ENCODE results near the gene MIEF2.
A peak's percentile ranks its signal among the peaks of the same experiment; 100 is the strongest.

MIEF2 gene

GRCh38 chr17:18256776-18257175, 3.7 kb upstream of the MIEF2 start:
- DNase-seq = no peak
- ATAC-seq = no peak

GRCh38 chr17:18257268-18257981, 3.0 kb upstream of the MIEF2 start:
- peak; percentile 38 for DNase-seq
- no peak for ATAC-seq

GRCh38 chr17:18257982-18258355, 2.5 kb upstream of the MIEF2 start:
- DNase-seq = peak; percentile 69
- ATAC-seq = peak; percentile 35

- ATAC-seq (peak; percentile 41), DNase-seq (peak; percentile 70)
These were observed 2.0 kb upstream of the MIEF2 start, which contains the start of gene FLII for GRCh38 chr17:18258356-18259038. Gene FLII, minus strand, starts transcription at chr17:18258738. Its CDS starts 48 bp downstream, at chr17:18258690.

- no peak for ATAC-seq
- DNase-seq = no peak
These were observed 686 bp upstream of the MIEF2 start for GRCh38 chr17:18259621-18260331.

GRCh38 chr17:18261146-18261515, 669 bp downstream of the MIEF2 start:
- DNase-seq = peak; percentile 57
- no peak for ATAC-seq

- ATAC-seq = no peak
- DNase-seq = no peak
These were observed 1.2 kb downstream of the MIEF2 start for GRCh38 chr17:18261659-18262058.

GRCh38 chr17:18262111-18262510, 1.6 kb downstream of the MIEF2 start:
- ATAC-seq (no peak), DNase-seq (no peak)

- no peak for ATAC-seq
These were observed 2.2 kb downstream of the MIEF2 start for GRCh38 chr17:18262641-18263040.

GRCh38 chr17:18263885-18264682, 3.6 kb downstream of the MIEF2 start:
- ATAC-seq (no peak), DNase-seq (no peak)

More at GRCh38 chr17:18262641-18263040, 2.2 kb downstream of the MIEF2 start:
- no peak for DNase-seq

- ATAC-seq = no peak
- no peak for DNase-seq
These were observed 6.9 kb downstream of the MIEF2 start for GRCh38 chr17:18267366-18267765.

- no peak for ATAC-seq
- DNase-seq = no peak
These were observed 7.7 kb downstream of the MIEF2 start for GRCh38 chr17:18267927-18268711.

- no peak for ATAC-seq
- DNase-seq = no peak
These were observed 9.8 kb downstream of the MIEF2 start for GRCh38 chr17:18270046-18270931.

- DNase-seq = no peak
- no peak for ATAC-seq
These were observed 16.6 kb downstream of the MIEF2 start for GRCh38 chr17:18277076-18277475.

GRCh38 chr17:18278867-18279266, 18.4 kb downstream of the MIEF2 start:
- ATAC-seq (no peak), DNase-seq (no peak)

GRCh38 chr17:18280249-18280648, 19.8 kb downstream of the MIEF2 start:
- ATAC-seq = no peak
- no peak for DNase-seq

- ATAC-seq = no peak
- DNase-seq = no peak
These were observed 20.4 kb downstream of the MIEF2 start for GRCh38 chr17:18280766-18281371.

GRCh38 chr17:18281788-18282187, 21.3 kb downstream of the MIEF2 start:
- ATAC-seq (no peak), DNase-seq (no peak)

- ATAC-seq = no peak
- no peak for DNase-seq
These were observed 24.8 kb downstream of the MIEF2 start for GRCh38 chr17:18285296-18285695.
